GM19193 (cell line): ENCODE measurements around the gene FHAD1.

Experiments
- POLR2A ChIP-seq: IDR thresholded peaks from 4 replicates; pipeline ENCODE4 v1.6.1; 2011; ENCODE audit not compliant: insufficient read depth, insufficient read length; ENCODE audit errors: extremely low read depth

Gene FHAD1

GRCh38 chr1:15226388-15227255 is 20.4 kb upstream of the FHAD1 start:
- TF ChIP-seq POLR2A, result no peak

DNA sequence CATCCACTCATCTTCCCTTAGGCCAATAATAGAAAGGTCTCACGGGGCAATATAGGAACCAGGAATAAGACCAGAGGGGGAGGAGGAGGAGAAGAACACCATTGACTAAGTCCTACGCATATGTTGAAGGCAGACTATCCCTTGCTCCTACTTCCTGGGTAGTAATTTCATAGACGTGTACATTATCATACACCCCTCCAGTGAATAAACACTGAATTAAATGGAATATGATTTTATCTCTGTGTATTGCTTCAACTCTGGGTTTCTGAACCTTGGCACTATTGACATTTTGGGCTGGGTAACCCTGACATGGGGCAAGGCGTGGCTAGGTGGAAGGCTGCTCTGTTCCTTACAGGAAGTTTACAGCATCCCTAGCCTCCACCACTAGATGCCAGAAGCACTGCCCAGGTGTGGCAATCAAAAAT is 17.3 kb upstream of the FHAD1 start:
- no peak for TF ChIP-seq POLR2A

DNA sequence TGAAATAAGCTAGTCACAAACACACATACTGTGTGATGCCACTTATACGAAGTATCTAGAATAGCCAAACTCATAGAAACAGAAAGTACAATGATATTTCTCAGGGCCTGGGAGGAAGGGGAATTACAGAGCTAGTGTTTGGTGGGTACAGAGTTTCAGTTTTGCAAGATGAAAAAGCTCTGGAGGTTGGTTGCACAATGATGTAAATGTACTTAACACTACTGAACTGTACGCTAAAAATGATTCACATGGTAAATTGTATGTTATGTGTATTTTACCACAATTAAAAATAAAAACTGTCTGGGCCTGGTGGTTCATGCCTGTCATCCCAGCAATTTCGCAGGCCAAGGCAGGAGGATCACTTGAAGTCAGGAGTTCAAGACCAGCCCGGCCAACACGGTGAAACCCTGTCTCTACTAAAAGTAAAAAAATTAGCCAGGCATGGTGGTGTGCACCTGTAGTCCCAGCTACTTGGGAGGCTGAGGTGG is 15.3 kb upstream of the FHAD1 start:
- no peak for TF ChIP-seq POLR2A

GRCh38 chr1:15233689-15234088 is 13.3 kb upstream of the FHAD1 start:
- no peak for TF ChIP-seq POLR2A

DNA sequence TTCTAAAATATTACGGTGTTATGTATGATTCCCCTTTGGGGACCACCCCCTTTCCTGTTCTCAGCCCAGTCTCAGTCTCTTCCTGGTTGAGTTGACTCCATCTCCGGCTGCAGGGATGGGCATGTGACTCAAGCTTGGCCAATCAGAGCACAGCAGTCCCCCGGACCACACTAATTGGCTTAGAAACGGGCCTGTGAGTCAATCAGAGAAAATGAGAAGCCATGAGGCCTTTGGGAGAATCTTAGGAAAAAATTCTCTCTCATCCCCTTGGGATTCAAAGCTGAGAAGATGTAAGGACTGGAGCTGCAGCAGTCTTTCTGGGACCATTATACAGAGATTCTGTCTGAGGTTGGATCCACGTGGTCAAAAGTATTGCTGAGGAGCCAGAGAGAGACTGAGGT is 10.7 kb upstream of the FHAD1 start:
- no peak for TF ChIP-seq POLR2A

GRCh38 chr1:15236746-15237145 is 10.3 kb upstream of the FHAD1 start:
- no peak for TF ChIP-seq POLR2A

GRCh38 chr1:15238789-15239188 is 8.2 kb upstream of the FHAD1 start:
- no peak for TF ChIP-seq POLR2A

DNA sequence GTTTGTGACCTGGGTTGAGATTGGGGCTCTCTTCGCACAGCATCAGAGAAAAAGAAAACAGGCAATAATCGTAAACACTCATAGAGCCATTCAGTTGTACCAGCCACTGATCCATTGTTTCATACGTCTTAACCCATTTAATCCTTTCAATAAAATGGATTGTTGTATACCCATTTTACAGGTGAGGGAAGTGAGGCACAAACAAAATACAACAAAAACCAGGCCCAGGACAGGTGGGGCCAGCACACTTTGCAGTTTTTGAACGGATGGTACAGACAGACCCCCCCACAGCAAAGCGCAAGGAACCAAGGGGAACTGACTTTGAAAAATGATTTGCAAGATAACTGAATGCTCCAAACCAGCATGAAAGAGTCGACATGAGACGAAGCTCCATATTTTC is 4.3 kb upstream of the FHAD1 start:
- TF ChIP-seq POLR2A, result no peak

GRCh38 chr1:15243275-15244043 is 3.6 kb upstream of the FHAD1 start:
- no peak for TF ChIP-seq POLR2A

GRCh38 chr1:15244813-15245212 is 2.2 kb upstream of the FHAD1 start:
- no peak for TF ChIP-seq POLR2A

DNA sequence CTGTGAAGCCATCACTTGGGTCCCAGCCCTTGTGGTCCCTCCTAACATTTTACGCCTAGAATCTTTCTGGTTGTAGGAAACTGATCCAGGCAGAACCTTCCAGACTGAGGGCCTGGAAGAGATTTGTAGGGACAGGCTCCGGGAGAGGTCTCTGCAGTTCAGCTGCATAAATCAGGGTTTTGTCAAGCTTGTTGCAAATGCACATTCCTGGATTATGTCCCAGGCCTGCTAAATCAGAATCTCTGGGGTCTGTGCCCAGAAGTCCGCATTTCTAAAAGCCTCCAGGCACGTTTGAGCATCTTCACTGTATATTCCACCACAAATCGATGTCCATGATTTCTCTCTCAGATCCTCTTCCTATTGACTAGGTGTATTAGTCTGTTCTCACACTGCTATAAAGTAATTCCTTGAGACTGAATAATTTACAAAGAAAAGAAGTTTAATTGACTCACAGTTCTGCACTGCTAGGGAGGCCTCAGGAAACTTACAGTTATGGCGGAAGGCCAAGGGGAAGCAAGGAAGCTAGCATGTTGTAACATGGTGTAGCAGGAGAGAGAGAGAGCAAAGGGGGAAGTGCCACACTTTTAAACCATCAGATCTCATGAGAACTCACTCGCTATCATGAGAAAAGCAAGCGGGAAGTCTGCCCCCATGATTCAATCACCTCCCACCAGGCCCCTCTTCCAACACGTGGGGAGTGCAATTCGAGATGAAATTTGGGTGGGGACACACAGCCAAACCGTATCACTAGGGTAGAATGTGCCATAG is 1.2 kb upstream of the FHAD1 start:
- no peak for TF ChIP-seq POLR2A

- TF ChIP-seq POLR2A, result no peak
These were observed 1.2 kb downstream of the FHAD1 start for GRCh38 chr1:15248216-15248615.

- no peak for TF ChIP-seq POLR2A
These were observed 2.1 kb downstream of the FHAD1 start for GRCh38 chr1:15249081-15249480.

DNA sequence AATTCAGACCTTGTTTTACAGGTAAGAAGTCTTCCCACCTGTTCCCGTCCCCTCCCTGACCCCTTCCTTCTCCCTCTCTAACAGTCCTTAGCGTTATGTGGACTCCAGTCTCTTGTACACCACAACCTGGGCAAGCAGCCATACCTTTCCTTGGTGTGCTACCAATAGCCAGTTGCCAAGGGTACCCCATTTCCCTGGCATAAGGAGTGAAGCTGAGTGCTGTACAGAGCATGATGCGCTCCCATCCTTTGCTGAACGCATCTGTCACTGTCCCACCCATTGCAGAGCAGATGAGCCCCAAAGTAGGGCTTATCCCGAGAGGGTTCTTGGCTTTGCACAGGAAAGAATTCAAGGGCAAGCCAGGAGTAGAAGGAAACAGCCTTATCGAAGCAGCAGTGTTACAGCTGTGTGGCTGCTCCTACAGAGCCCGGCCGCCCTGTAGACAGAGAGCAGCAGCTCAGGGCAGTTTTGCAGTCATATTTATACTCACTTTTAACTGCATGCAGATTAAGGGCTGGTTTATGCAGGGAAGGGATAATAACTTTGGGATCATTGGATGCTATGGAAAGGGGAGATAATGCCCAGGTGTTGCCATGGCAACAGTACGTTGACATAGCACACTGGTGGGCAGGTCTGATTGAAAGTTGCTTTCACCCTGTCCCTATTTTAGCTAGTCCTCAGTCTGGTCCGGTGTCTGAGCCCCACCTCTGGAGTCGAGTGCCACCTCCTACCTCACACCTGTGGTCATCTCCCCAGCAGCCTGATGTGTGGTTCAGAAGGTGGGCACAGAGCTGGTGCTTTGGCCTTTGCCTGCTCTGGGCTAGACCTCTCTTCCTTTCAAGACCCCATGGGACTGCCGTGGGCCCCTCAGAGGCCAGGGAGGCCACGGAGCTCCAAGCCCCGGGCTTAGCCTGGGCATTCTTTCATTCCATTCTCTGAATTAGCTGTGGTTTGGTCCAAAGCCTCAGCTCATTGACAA is 5.1 kb downstream of the FHAD1 start:
- no peak for TF ChIP-seq POLR2A
